NCI-H2227 (cell line): Measurements from ENCODE around the gene USP17L17.
"Not testable (repeated sequence)": the region's sequence is repeated elsewhere in the genome, so short reads cannot be mapped to it uniquely, and the experiment has no call there.

ENCODE experiments used
- DNase-seq: peaks from one replicate; lab custom pipeline; 2025; ENCODE audit not compliant: unreplicated experiment; lab: John Stamatoyannopoulos, UW

USP17L17 gene

GRCh38 chr4:9243579-9243978, at the start of gene USP17L17:
TSS of gene USP17L17 (plus strand) at chr4:9243879. CDS start at chr4:9243879, 0 bp downstream.
- not testable (repeated sequence) for DNase-seq

- DNase-seq, result not testable (repeated sequence)
These were observed 33.3 kb upstream of the USP17L17 start, which contains the start of gene USP17L10 for GRCh38 chr4:9210357-9210756. TSS of gene USP17L10 (plus strand) at chr4:9210657. CDS start at chr4:9210657, 0 bp downstream.

- not testable (repeated sequence) for DNase-seq
These were observed 29.0 kb upstream of the USP17L17 start for GRCh38 chr4:9214701-9215100.

- not testable (repeated sequence) for DNase-seq
These were observed 28.6 kb upstream of the USP17L17 start, which contains the start of gene USP17L11 for GRCh38 chr4:9215105-9215504. TSS of gene USP17L11 (plus strand) at chr4:9215405. CDS start at chr4:9215405, 0 bp downstream.

GRCh38 chr4:9219852-9220251, 23.8 kb upstream of the USP17L17 start, which contains the start of gene USP17L12:
TSS of gene USP17L12 (plus strand) at chr4:9220152. CDS start at chr4:9220152, 0 bp downstream.
- DNase-seq, result not testable (repeated sequence)

- not testable (repeated sequence) for DNase-seq
These were observed 19.1 kb upstream of the USP17L17 start, which contains the start of gene USP17L13 for GRCh38 chr4:9224596-9224995. TSS of gene USP17L13 (plus strand) at chr4:9224896. CDS start at chr4:9224896, 0 bp downstream.

- not testable (repeated sequence) for DNase-seq
These were observed 13.4 kb upstream of the USP17L17 start for GRCh38 chr4:9230249-9230648.

- not testable (repeated sequence) for DNase-seq
These were observed 9.6 kb upstream of the USP17L17 start, which contains the start of gene USP17L15 for GRCh38 chr4:9234085-9234484. TSS of gene USP17L15 (plus strand) at chr4:9234385. CDS start at chr4:9234385, 0 bp downstream.

GRCh38 chr4:9238461-9238860, 5.2 kb upstream of the USP17L17 start:
- not testable (repeated sequence) for DNase-seq

- DNase-seq, result not testable (repeated sequence)
These were observed 4.4 kb downstream of the USP17L17 start, which contains the start of gene USP17L18 for GRCh38 chr4:9247953-9248680. TSS of gene USP17L18 (plus strand) at chr4:9248630. CDS start at chr4:9248630, 0 bp downstream.

- DNase-seq, result not testable (repeated sequence)
These were observed 9.4 kb downstream of the USP17L17 start, which contains the start of gene USP17L19 for GRCh38 chr4:9253078-9253477. TSS of gene USP17L19 (plus strand) at chr4:9253378. CDS start at chr4:9253378, 0 bp downstream.

GRCh38 chr4:9257824-9258223, 14.1 kb downstream of the USP17L17 start, which contains the start of gene USP17L20:
TSS of gene USP17L20 (plus strand) at chr4:9258124. CDS start at chr4:9258124, 0 bp downstream.
- not testable (repeated sequence) for DNase-seq

- not testable (repeated sequence) for DNase-seq
These were observed 18.9 kb downstream of the USP17L17 start, which contains the start of gene USP17L21 for GRCh38 chr4:9262572-9262971. TSS of gene USP17L21 (plus strand) at chr4:9262872. CDS start at chr4:9262872, 0 bp downstream.

- DNase-seq, result not testable (repeated sequence)
These were observed 23.6 kb downstream of the USP17L17 start, which contains the start of gene USP17L22 for GRCh38 chr4:9267319-9267718. TSS of gene USP17L22 (plus strand) at chr4:9267619. CDS start at chr4:9267619, 0 bp downstream.

- not testable (repeated sequence) for DNase-seq
These were observed 28.0 kb downstream of the USP17L17 start for GRCh38 chr4:9271719-9272118.
